PFSK-1 (cell line): ENCODE measurements around the gene CEBPZOS.

Experiments
- FOXP2 ChIP-seq: optimal IDR thresholded peaks from 2 replicates; pipeline ENCODE3; 2011; ENCODE audit warnings: borderline replicate concordance, control low read depth, inconsistent platforms; ENCODE audit not compliant: insufficient read depth; ENCODE audit errors: extremely low read length, extremely low read depth
- POLR2AphosphoS5 ChIP-seq: IDR thresholded peaks from 2 replicates; pipeline ENCODE4 v1.6.1; 2012; ENCODE audit warnings: low read depth, mild to moderate bottlenecking, control low read depth, low read length, moderate library complexity
- REST ChIP-seq, 2 experiments: IDR thresholded peaks; 2 replicates each; pipeline versions ENCODE4 v1.6.1 to v1.8.0; 2011 to 2012; ENCODE audit warnings: low read depth in 2 of 2, low read length in 2 of 2, control low read depth in 1 of 2, inconsistent platforms in 1 of 2, mild to moderate bottlenecking in 1 of 2, moderate library complexity in 1 of 2; ENCODE audit not compliant: insufficient read depth in 1 of 2
- SIN3A ChIP-seq: IDR thresholded peaks from 2 replicates; pipeline ENCODE4 v1.6.1; 2012; ENCODE audit warnings: mild to moderate bottlenecking, low read length, moderate library complexity, borderline replicate concordance; ENCODE audit not compliant: insufficient read depth
- TAF1 ChIP-seq: IDR thresholded peaks from 2 replicates; pipeline ENCODE4 v1.6.1; 2012; ENCODE audit warnings: low read length, control low read depth, borderline replicate concordance; ENCODE audit not compliant: insufficient read depth

The CEBPZOS gene

DNA sequence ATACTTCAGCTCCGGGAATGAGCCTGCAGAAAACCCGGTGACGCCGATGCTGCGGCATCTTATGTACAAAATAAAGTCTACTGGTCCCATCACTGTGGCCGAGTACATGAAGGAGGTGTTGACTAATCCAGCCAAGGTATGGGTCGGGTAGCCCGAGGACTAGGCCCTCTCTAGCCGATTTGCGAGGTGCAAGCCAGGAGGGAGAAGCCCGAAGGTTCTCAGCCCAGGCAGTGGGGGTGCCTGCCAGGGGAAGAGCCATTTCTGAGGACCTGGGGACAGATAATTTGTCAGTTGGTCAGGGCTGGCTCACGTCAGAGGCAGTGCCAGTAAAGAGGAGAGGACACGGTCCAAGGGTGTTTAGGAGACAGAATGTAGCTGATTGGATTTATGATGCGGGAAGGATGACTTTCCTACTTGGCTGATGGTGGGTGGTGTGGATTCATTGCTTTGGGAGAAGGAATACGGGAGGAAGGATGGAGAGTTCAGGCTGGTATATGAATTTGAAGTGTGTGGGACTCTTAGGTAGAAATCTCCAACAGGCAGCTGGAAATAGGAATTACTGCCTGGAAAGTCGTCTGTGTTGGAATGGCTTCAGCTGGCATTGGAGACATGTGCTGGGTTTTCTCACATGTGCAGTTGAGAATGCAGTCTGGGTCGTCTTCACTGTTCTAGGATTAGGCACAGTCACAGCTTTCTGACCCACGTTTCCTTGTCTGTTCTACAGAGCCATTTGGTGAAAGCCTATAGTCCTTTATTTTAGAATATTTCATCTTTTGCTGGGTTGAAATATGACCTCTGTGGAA is 36.0 kb downstream of the CEBPZOS start:
- TF ChIP-seq FOXP2 (no peak), TAF1 (no peak), POLR2AphosphoS5 (no peak), SIN3A (no peak), REST (IDR thresholded peaks at IDR 0.05; ENCODE audit: insufficient read depth in 1 of 2, low read depth in 2 of 2, low read length in 2 of 2) (no peak)

DNA sequence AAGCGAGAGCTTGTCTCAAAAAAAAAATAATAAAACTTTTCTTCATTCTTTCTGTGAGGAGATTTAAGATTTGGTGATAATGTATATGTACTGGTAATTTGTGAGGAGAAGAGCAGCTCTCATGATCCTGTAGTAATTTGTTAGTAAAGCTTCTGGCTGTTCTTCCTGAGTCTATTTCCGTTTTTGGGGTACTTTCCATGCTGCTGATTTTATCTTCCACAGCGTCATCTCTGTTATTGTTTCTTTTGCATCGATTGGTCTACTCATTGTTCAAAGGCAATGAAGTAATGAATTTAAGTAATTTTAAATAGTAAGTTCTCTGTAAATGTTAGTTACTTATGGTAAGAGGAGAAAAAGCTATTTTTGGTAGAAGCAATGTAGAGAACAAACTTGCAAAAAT is 47.1 kb downstream of the CEBPZOS start:
- TF ChIP-seq TAF1 = no peak
- TF ChIP-seq POLR2AphosphoS5 = no peak
- TF ChIP-seq FOXP2 = no peak
- TF ChIP-seq SIN3A = no peak
- no peak for TF ChIP-seq REST (IDR thresholded peaks at IDR 0.05; ENCODE audit: insufficient read depth in 1 of 2, low read depth in 2 of 2, low read length in 2 of 2)

DNA sequence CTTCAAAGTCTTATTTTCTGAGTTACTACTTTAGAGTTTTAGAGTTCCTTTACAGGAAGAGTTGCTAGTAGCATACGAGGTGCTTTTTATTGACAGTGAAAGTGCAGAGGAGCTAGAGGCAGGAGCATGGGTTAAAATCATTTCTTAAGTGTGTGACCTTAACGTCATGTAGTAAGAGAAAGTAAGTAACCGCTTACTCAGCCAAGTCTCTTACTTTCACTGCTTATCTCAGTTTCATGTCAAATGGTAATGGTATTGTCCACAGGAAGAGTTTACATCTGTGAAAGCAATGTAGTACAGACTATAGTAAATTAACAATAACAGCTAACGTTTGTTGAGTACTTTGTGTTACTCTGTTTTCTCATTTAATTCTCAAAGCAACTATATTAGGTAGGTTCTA is 47.7 kb downstream of the CEBPZOS start:
- TF ChIP-seq POLR2AphosphoS5 = no peak
- TF ChIP-seq FOXP2 = no peak
- TF ChIP-seq SIN3A = no peak
- no peak for TF ChIP-seq TAF1
- TF ChIP-seq REST (IDR thresholded peaks at IDR 0.05; ENCODE audit: insufficient read depth in 1 of 2, low read depth in 2 of 2, low read length in 2 of 2) = no peak

- TF ChIP-seq SIN3A (no peak), REST (IDR thresholded peaks at IDR 0.05; ENCODE audit: insufficient read depth in 1 of 2, low read depth in 2 of 2, low read length in 2 of 2) (no peak), POLR2AphosphoS5 (no peak), FOXP2 (no peak), TAF1 (no peak)
Measured at GRCh38 chr2:37244755-37245154, 48.5 kb downstream of the CEBPZOS start.

DNA sequence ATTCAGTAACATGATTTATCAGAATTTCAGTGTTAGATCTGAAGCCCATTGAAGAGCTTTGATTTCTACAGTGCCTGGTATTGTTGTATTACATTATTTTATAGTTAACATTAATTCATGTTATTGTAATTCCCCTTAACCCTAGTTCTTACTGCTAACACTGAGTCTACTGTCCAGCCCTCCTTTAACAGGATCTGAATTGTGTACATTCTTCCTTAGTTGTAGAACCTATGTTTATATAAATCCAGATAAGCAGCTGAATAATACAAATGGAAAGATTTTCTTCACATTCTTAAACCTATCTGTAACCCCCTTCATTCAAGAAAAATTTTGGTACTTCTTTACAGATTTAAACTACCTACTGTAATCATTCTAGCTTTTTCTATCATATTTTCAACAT is 49.9 kb downstream of the CEBPZOS start:
- TF ChIP-seq POLR2AphosphoS5 (no peak), FOXP2 (no peak), TAF1 (no peak)
